BE2C (cell line): ENCODE data around the gene TMEM17.

Experiments
- DNase-seq: peaks from one replicate; pipeline ENCODE4 v3.0.0-alpha.2; 2020
- H3K27me3 ChIP-seq: fragments of 250-450 bp; sonication (Bioruptor Pico); 2 replicates; pipeline ENCODE4 v1.5.1; 2020; ENCODE audit warnings: mild to moderate bottlenecking
- H3K36me3 ChIP-seq: fragments of 250-450 bp; sonication (Bioruptor Pico); 2 replicates; pipeline ENCODE4 v1.5.1; 2020; ENCODE audit warnings: mild to moderate bottlenecking
- H3K4me1 ChIP-seq: fragments of 250-450 bp; sonication (Bioruptor Pico); 2 replicates; pipeline ENCODE4 v1.5.1; 2020
- H3K4me3 ChIP-seq: 2 replicates; pipeline ENCODE4 v1.5.1; 2011; ENCODE audit warnings: low read depth, low read length
- H3K9me3 ChIP-seq: fragments of 250-450 bp; sonication (Bioruptor Pico); 2 replicates; pipeline ENCODE4 v1.5.1; 2020
- TF ChIP-seq, protein P1 (sequence below): IDR thresholded peaks from 2 replicates; pipeline ENCODE4 v1.5.1; 2012; ENCODE audit warnings: mild to moderate bottlenecking, low read depth, low read length

TMEM17 gene

GRCh38 chr2:62489702-62490101 is 16.3 kb downstream of the TMEM17 start:
- TF ChIP-seq, protein P1, sequence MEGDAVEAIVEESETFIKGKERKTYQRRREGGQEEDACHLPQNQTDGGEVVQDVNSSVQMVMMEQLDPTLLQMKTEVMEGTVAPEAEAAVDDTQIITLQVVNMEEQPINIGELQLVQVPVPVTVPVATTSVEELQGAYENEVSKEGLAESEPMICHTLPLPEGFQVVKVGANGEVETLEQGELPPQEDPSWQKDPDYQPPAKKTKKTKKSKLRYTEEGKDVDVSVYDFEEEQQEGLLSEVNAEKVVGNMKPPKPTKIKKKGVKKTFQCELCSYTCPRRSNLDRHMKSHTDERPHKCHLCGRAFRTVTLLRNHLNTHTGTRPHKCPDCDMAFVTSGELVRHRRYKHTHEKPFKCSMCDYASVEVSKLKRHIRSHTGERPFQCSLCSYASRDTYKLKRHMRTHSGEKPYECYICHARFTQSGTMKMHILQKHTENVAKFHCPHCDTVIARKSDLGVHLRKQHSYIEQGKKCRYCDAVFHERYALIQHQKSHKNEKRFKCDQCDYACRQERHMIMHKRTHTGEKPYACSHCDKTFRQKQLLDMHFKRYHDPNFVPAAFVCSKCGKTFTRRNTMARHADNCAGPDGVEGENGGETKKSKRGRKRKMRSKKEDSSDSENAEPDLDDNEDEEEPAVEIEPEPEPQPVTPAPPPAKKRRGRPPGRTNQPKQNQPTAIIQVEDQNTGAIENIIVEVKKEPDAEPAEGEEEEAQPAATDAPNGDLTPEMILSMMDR, result no peak
- Histone ChIP-seq H3K9me3 (no peaks in the 10 kb centered on the region), H3K36me3 (no peaks in the 10 kb centered on the region), H3K4me1 (no peaks in the 10 kb centered on the region), H3K27me3 (no peaks in the 10 kb centered on the region), H3K4me3 (no peak overlapping the region)
- DNase-seq, result no peak

GRCh38 chr2:62489162-62489561 is 16.8 kb downstream of the TMEM17 start:
- TF ChIP-seq, protein P1, result no peak
- no peak for DNase-seq
- Histone ChIP-seq H3K4me3 (no peak overlapping the region), H3K9me3 (no peaks in the 10 kb centered on the region), H3K36me3 (no peaks in the 10 kb centered on the region), H3K4me1 (no peaks in the 10 kb centered on the region), H3K27me3 (no peaks in the 10 kb centered on the region)

DNA sequence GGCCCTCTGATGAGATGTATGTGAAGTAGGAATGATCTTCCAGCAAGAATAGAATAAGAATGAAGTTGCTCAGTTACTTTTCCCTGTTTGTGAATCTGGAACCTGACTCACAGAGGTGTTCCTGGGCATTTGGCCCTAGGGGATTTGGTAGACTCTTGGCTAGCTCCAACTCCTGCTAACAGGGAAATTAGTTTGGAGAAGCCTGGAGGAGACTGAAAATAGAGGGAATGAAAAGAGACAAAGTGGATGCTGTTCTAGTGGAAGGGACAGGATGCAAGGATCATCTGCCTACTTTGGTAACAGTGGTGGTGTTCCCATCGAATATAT is 19.6 kb downstream of the TMEM17 start:
- H3K4me3 ChIP-seq, result no peak overlapping the region
- TF ChIP-seq, protein P1, result no peak
- H3K9me3 ChIP-seq, result no peaks in the 10 kb centered on the region
- no peaks in the 10 kb centered on the region for H3K36me3 ChIP-seq
- H3K27me3 ChIP-seq, result no peaks in the 10 kb centered on the region
- DNase-seq, result no peak
- H3K4me1 ChIP-seq, result no peaks in the 10 kb centered on the region

- Histone ChIP-seq H3K9me3 (no peaks in the 10 kb centered on the region), H3K4me3 (no peak overlapping the region), H3K36me3 (no peaks in the 10 kb centered on the region), H3K27me3 (no peaks in the 10 kb centered on the region), H3K4me1 (no peaks in the 10 kb centered on the region)
- DNase-seq, result no peak
- TF ChIP-seq, protein P1, result no peak
Measured at GRCh38 chr2:62485761-62486438, 20.1 kb downstream of the TMEM17 start.

DNA sequence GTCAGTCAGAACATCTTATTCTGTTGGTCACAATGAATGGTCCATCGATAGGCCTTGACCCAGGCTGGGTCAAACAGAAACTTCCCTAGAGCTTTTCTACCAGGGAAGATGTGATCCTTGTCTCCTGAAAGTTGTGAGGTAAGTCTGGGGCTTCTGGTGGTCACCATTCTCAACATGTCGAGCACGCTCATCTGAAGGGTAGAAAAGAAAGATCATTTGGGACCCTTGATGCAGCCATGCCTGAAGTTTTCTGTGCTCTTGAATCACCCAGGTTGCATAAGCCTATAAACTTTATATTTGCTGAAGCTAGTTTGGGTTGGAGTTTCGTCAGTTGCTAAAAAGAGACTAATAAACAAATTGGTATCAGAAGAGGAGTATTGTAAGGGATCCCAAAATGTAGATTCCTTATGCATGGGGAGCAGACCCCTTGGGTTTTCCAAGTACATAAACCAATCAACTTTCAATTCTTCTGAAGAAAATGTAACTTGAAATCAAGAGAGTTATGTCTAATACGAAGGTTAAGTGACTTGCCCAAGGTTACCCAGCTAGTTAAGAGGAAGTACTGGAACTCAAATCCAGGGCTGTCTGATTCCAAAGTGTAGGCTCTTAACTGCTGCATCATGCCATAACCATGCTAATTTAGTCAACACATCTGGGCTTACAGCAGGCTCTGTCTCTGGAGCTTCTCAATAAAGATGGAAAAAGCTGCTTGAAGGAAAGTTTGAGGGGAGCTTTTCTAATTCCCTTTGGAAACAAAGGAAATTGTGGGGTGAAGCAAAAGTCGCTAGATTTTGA is 23.2 kb downstream of the TMEM17 start:
- DNase-seq, result no peak
- Histone ChIP-seq H3K27me3 (no peaks in the 10 kb centered on the region), H3K9me3 (no peaks in the 10 kb centered on the region), H3K4me3 (no peak overlapping the region), H3K4me1 (no peaks in the 10 kb centered on the region), H3K36me3 (no peaks in the 10 kb centered on the region)
- TF ChIP-seq, protein P1, result no peak

DNA sequence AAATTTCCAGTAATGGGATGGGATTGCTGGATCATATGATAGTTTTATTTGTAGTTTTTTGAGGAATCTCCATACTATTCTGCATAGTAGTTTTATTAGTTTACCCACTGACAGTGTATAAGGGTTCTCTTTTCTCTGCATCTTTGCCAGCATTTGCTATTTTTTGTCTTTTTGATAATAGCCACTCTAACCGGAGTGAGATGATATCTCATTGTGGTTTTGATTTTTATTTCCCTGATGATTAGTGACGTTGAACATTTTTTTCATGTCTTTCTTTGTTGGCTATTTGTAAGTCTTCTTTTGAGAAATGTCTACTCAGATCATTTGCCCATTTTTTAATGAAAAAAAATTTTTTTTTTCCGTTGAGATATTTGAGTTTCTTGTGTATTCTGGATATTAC is 26.1 kb downstream of the TMEM17 start:
- H3K4me3 ChIP-seq, result no peak overlapping the region
- no peaks in the 10 kb centered on the region for H3K9me3 ChIP-seq
- H3K36me3 ChIP-seq, result no peaks in the 10 kb centered on the region
- no peak for DNase-seq
- TF ChIP-seq, protein P1, result no peak
- H3K27me3 ChIP-seq, result no peaks in the 10 kb centered on the region
- no peaks in the 10 kb centered on the region for H3K4me1 ChIP-seq
